Measurements from ENCODE around the gene CCDC91.
"Not testable (repeated sequence)": the region's sequence is repeated elsewhere in the genome, so short reads cannot be mapped to it uniquely, and the experiment has no call there.

The CCDC91 gene

GRCh38 chr12:28177905-28178304, 12.4 kb upstream of the CCDC91 start:
- Histone ChIP-seq H3K27ac (no peak overlapping the region), H3K4me3 (no peak overlapping the region)

DNA sequence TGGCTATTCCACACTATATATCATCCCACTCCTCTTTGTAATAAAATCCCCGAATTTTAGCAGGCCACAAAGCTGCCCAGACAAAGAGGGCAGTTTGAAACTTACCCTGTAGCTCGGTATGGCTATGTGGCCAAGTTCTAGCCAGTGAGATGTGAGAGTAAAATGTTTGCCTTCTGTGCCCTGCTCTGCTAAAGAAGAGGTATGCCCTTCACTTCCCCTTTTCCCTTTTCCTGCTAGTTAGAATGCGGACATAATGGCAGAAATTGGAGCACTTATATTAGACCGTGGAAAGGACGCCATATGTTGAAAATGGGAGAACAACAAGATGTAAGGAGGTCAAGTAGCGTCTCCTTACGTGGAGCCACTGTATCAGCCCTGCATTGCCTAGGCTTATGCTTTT, 11.5 kb upstream of the CCDC91 start:
- H3K27ac ChIP-seq: no peak overlapping the region
- no peak overlapping the region for H3K4me3 ChIP-seq

DNA sequence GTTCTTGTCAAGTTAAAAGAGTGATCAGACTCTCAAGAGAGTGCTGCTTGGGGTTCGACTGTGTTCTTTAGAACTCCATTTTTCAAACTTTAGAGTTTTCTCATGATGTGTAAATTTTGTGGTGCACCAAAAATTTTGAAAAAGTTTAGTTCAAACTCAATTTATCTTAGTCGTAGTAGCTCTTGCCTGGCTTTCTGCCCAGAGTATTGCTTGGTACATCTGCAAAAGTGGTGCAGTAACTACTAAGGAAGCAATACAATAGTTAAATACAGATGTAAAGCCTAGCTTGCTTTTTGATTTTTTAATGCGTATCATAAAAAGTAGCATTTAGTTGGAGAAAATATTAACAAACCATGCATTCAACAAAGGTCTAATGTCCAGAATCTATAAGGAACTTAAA, 9.5 kb upstream of the CCDC91 start:
- no peak overlapping the region for H3K27ac ChIP-seq
- no peak overlapping the region for H3K4me3 ChIP-seq

DNA sequence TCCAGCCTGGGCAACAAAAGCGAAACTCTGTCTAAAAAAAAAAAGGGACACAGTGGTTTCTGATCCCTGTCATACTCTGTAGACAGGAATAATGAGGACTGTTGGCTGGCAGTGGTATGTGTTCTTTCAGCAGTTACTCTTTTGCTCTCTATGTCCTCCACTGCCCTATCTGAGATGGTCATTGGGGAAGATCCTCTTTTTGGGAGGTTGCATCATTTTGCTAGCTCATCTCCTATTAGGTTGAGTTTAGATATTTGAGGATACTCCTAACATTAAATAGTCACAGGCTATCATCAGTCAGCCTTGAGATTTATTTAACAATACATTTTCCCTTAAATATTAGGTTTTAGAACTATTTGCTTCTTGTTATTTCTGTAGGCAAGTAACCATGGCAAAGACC, 5.9 kb upstream of the CCDC91 start:
- no peak overlapping the region for H3K27ac ChIP-seq
- no peak overlapping the region for H3K4me3 ChIP-seq

GRCh38 chr12:28186500-28186899, 3.8 kb upstream of the CCDC91 start:
- Histone ChIP-seq H3K4me3 (no peak overlapping the region), H3K27ac (no peak overlapping the region)

- peak overlapping the region; percentile 94 to 99 (median 98) for H3K27ac ChIP-seq
- peak overlapping the region; percentile 73 to 96 (median 76) for H3K4me3 ChIP-seq
These were observed 404 bp upstream of the CCDC91 start for GRCh38 chr12:28189784-28190320.

DNA sequence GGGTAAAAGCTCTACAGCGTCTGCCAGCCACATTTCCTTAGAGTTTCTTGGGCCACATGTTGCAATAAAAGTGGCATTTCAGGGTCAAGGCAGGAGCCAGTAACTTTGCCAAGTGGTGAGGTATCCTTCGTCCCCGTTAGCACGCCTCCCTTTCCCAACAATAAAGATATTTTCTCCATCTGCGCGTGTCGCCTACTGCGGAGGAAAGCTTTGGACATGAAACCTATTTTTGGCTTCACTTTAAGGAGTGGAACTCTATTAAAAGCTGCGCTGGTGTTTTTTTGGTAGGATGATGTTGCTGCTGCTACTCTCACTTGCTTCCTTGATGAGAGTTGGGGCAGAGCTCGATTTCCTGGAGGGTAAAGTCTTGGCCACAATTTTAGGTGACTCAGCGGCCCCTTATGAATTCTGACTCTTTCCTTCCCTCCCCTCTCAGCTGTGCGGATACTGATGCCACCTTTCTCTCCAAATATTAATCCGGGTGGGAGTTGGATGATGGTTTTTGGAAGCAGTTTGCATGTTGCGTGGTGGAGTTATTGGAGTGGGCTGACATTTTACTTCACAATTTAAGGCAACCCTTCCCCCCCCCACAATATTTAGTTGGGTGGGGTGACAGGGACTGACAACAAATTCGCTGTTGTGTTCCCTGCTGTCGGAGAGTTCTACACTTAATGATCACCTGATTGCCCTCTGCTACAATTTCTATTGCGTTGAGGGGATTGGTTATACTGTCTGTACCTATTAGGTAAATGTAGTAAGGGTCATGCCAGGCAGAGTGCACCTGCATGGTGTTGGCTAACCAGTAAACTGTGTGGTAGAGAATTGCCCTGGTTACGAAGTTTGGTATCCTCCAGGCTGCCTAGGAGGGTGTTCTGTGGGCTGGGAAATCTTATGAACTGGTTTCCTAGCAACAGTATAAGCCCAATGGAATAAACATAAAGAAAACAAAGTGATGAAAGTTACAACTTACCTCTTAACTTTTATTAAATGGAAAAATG, 1.1 kb downstream of the CCDC91 start:
- peak overlapping the region; percentile 94 to 99 (median 98) for H3K27ac ChIP-seq
- peak overlapping the region; percentile 73 to 96 (median 76) for H3K4me3 ChIP-seq

DNA sequence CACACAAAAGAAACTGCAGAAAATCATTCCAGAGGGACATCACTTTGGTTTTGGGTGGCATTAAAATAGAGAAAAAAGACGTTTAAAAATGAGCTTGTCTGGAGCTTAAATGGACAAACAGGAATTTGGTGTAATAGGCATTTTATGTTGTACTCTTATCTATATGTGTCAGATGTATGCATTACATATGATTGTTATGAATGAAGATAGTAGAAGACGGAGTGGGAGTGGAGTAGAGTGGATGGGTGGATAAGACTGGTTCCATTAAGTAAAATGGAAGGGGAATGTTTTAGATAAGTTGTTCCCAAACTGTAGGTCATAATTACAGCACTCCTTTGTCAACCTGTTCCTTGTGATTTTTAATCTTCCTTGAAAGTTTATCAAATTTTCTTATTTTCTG, 1.9 kb downstream of the CCDC91 start:
- Histone ChIP-seq H3K27ac (peak overlapping the region in 2 of 21 experiments; percentile 6 to 99), H3K4me3 (no peak overlapping the region)

DNA sequence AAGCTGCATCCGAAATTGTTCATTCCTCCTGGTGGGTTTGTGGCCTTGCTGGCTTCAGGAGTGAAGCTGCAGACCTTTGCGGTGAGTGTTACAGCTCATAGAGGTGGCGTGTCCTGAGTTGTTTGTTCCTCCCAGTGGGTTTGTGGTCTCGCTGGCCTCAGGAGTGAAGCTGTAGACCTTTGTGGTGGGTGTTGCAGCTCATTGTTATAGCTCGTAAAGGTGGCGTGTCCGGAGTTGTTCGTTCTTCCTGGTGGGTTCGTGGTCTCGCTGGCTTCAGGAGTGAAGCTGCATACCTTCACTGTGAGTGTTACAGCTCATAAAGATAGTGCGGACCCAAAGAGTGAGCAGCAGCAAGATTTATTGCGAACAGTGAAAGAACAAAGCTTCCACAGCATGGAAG, 4.4 kb downstream of the CCDC91 start:
- not testable (repeated sequence) for H3K4me3 ChIP-seq, H3K27ac ChIP-seq

DNA sequence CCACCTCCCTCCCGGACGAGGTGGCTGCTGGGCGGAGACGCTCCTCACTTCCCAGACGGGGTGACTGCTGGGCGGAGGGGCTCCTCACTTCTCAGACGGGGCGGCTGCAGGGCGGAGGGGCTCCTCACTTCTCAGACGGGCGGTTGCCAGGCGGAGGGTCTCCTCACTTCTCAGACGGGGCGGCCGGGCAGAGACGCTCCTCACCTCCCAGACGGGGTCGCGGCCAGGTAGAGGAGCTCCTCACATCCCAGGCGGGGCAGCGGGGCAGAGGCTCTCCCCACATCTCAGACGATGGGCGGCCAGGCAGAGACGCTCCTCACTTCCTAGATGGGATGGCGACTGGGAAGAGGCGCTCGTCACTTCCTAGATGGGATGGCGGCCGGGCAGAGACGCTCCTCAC, 10.9 kb downstream of the CCDC91 start:
- not testable (repeated sequence) for H3K4me3 ChIP-seq, H3K27ac ChIP-seq

GRCh38 chr12:28202374-28203130, 12.3 kb downstream of the CCDC91 start:
- Histone ChIP-seq H3K27ac (no peak overlapping the region), H3K4me3 (no peak overlapping the region)

DNA sequence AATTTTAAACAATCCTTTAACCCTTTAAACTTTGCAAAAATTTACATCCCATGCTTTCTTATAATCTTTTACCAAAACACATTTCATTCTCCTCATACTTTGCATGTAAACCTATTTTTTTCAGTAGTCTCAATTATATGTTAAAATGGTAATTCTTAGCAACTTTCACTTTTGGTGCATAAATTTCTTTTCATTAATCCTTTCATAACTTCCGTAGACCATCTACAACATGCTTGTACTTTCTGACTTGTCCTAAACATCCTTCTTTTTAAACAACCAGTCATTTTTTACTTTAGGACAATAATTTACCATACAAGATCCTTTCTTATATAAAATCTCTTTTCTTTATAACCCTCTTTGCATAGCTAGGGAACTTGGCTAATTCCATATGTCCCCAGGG, 19.5 kb downstream of the CCDC91 start:
- Histone ChIP-seq H3K4me3 (no peak overlapping the region), H3K27ac (no peak overlapping the region)

- H3K4me3 ChIP-seq: no peak overlapping the region
- H3K27ac ChIP-seq: no peak overlapping the region
These were observed 21.9 kb downstream of the CCDC91 start for GRCh38 chr12:28212182-28212581.

DNA sequence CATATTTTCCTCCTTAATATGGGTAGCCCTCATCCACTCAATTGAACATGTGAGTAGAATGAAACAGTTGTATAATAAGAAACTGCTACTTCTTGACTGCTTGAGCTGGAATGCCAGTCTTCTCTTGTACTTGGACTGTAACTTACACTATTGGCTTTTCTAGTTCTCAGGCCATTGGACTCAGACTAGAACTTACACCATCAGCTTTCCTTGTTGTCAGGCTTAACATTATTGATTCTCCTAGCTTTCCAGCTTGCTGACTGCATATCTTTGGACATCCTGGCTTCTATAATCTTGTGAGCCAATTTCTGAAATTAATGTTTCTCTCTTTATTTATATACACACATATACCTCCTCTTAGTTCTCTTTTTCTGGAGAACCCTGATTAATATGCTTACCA, 24.8 kb downstream of the CCDC91 start:
- no peak overlapping the region for H3K27ac ChIP-seq

DNA sequence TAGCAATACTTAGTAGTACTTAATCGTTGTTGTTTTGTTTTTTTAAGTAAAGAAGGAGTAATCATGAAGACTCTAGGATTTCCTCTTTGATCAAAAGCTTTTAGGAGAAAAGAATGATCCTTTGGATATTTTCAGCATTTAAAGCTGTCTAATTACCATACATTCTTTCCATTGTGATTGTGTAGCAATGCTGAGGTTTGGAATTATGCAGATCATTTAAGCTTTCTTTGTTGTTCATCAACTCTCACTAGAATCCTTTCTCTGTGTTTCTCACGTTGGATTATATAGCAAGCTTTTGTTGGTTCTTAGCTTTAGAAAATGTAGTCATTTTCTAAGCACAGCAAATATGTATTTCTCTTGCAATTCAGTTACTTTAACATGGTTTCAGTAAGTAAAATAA, 25.8 kb downstream of the CCDC91 start:
- Histone ChIP-seq H3K4me3 (no peak overlapping the region), H3K27ac (no peak overlapping the region)

More for the DNA sequence above, 24.8 kb downstream of the CCDC91 start:
- no peak overlapping the region for H3K4me3 ChIP-seq

DNA sequence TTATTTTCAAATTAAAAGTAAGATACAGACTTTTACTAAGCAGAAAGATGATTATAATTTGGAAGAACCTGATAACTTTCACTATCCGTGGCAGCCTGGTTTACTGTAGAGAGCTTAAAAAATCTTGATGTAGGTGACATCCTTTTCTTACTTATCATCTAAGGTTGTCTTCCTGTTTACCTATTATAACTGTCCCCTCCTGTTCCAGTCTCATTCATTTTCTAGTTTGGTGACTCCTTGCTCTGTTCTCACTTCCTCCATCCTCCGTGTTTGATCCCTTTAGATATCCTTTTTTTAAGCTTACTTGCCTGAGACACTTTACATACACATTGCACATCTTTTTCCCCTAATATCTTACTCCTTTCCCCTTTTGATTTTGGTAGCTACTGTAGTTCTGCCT, 27.5 kb downstream of the CCDC91 start:
- Histone ChIP-seq H3K27ac (no peak overlapping the region), H3K4me3 (no peak overlapping the region)

GRCh38 chr12:28218875-28219274, 28.6 kb downstream of the CCDC91 start:
- Histone ChIP-seq H3K4me3 (no peak overlapping the region), H3K27ac (no peak overlapping the region)

DNA sequence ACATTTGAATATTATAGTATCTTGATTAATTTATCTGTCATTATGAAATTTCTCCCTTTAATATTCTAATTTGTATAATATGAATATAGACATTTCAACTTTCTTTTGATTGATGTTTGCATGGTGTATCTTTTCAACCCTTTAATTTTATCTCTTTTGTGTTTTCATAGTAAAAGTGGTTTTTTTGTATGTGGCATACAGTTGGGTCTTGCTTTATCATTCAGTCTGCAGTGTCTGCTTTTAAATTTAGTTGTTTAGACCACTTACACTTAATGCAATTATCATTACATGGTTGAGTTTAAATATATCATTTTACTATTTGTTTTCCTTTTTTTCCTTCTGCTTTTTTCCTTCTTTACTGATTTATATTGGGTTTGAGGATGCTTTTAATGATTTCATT, 29.6 kb downstream of the CCDC91 start:
- Histone ChIP-seq H3K27ac (no peak overlapping the region), H3K4me3 (no peak overlapping the region)

DNA sequence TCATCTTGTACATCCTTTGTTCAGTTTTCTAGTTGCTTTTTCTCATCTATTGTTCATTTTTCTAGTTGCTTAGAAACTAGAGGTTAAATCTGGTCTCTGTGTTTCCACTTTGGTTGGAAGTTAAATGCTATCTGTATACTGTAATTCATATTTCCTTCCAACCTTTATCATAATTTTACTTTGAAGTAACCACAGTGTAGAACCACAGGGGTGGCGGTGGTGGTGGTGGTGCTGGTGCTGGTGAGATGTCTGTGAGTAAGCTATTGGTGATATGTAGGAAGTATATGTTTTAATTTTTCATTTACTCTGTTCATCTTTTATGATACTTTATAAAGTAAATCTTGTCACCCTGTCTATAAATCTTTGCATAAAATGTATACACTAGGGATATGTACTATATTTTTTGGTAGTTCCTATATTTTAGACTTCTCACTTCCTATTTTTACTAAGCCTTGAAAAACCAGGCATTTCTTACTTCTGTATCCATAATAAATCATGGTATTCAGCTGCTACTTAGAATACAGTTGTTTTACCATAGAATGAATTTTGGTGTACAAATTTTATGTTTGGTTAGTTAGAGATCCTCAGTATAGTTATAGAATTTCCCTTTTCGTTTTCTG, 31.9 kb downstream of the CCDC91 start:
- Histone ChIP-seq H3K4me3 (no peak overlapping the region), H3K27ac (peak overlapping the region in 1 of 21 experiments; percentile 33)

GRCh38 chr12:28223025-28223554, 32.8 kb downstream of the CCDC91 start:
- H3K27ac ChIP-seq: peak overlapping the region in 1 of 21 experiments; percentile 10
- no peak overlapping the region for H3K4me3 ChIP-seq

Data from skin epidermis (tissue), 12 donors.